ENCODE results near the gene TCEANC2. TPM values are rescaled to one million over a fixed set of nuclear protein-coding genes. Genes with fewer than 3 reads are reported as not detected.
"Not testable (repeated sequence)": the region's sequence is repeated elsewhere in the genome, so short reads cannot be mapped to it uniquely, and the experiment has no call there.

The TCEANC2 gene
- total RNA-seq (2021), result 3.8 and 4.2 TPM in 2 replicates
- Bru-seq, nascent RNA, result percentile 47 among the genes with signal in this experiment
- BruChase-seq, experiment 1, labeled RNA remaining after a 2-hour chase, result percentile 46 among the genes with signal in this experiment
- percentile 47 among the genes with signal in this experiment for BruChase-seq, experiment 2, labeled RNA remaining after a 6-hour chase
- long read RNA-seq, full-length matches to known transcripts, result 6 of 7 reads
- long read RNA-seq, partial matches to known transcripts, result 0 of 7 reads
- long read RNA-seq, other reads (novel, unspliced or antisense), result 1 of 7 reads

GRCh38 chr1:54052934-54053744 is at the start of gene TCEANC2, which contains the start of gene TMEM59:
Gene TCEANC2, plus strand, starts transcription at chr1:54053608. Its CDS starts 815 bp downstream, at chr1:54054423.
Gene TMEM59, minus strand, starts transcription at chr1:54053204. Its CDS starts 16 bp downstream, at chr1:54053188.
- peak within 1 kb of the TSS; percentile 83 for H3K4me3 ChIP-seq (ENCODE audit: low read depth, low read length, poor library complexity, severe bottlenecking)
- POLR2A ChIA-PET (ENCODE audit: low non-redundant PET), result interaction anchor here (0.7 kb wide), 1 partner anchor 749 kb away, joined by 3 read pairs; no protein-coding TSS in a partner anchor
- BruUV-seq (replicated peaks), result TSS peak; percentile 66
- no peaks in the 10 kb centered on the region for H3K36me3 ChIP-seq (ENCODE audit: insufficient read depth, low read length, poor library complexity, severe bottlenecking)
- CTCF ChIA-PET, result interaction anchor here (0.6 kb wide), 1 partner anchor 511 kb away, joined by 4 read pairs; no protein-coding TSS in a partner anchor
- H3K27me3 ChIP-seq (replicated peaks; ENCODE audit: insufficient read depth, low read depth, low read length, poor library complexity), result no peaks in the 10 kb centered on the region
- H3K4me1 ChIP-seq (ENCODE audit: insufficient read depth, low read length, poor library complexity, severe bottlenecking), result peaks cover 9% of the 10 kb centered on the region
- TF ChIP-seq, protein P1, sequence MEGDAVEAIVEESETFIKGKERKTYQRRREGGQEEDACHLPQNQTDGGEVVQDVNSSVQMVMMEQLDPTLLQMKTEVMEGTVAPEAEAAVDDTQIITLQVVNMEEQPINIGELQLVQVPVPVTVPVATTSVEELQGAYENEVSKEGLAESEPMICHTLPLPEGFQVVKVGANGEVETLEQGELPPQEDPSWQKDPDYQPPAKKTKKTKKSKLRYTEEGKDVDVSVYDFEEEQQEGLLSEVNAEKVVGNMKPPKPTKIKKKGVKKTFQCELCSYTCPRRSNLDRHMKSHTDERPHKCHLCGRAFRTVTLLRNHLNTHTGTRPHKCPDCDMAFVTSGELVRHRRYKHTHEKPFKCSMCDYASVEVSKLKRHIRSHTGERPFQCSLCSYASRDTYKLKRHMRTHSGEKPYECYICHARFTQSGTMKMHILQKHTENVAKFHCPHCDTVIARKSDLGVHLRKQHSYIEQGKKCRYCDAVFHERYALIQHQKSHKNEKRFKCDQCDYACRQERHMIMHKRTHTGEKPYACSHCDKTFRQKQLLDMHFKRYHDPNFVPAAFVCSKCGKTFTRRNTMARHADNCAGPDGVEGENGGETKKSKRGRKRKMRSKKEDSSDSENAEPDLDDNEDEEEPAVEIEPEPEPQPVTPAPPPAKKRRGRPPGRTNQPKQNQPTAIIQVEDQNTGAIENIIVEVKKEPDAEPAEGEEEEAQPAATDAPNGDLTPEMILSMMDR (conservative IDR thresholded peaks at IDR 0.05; ENCODE audit: low read depth, low read length), result no peak
- no peak for TF ChIP-seq EZH2 (IDR thresholded peaks at IDR 0.05; ENCODE audit: borderline replicate concordance, low read depth, low read length, poor library complexity, severe bottlenecking)
- H3K9me3 ChIP-seq (ENCODE audit: low read depth, low read length, poor library complexity, severe bottlenecking), result no peaks in the 10 kb centered on the region
- peak within 1 kb of the TSS; percentile 80 for H3K27ac ChIP-seq (ENCODE audit: low read depth, low read length, poor library complexity, severe bottlenecking)
- intact Hi-C loops (cut with micrococcal nuclease; ENCODE audit: unreplicated experiment), result no loop called here
- peak; percentile 98 for DNase-seq (ENCODE audit: low spot score)

DNA sequence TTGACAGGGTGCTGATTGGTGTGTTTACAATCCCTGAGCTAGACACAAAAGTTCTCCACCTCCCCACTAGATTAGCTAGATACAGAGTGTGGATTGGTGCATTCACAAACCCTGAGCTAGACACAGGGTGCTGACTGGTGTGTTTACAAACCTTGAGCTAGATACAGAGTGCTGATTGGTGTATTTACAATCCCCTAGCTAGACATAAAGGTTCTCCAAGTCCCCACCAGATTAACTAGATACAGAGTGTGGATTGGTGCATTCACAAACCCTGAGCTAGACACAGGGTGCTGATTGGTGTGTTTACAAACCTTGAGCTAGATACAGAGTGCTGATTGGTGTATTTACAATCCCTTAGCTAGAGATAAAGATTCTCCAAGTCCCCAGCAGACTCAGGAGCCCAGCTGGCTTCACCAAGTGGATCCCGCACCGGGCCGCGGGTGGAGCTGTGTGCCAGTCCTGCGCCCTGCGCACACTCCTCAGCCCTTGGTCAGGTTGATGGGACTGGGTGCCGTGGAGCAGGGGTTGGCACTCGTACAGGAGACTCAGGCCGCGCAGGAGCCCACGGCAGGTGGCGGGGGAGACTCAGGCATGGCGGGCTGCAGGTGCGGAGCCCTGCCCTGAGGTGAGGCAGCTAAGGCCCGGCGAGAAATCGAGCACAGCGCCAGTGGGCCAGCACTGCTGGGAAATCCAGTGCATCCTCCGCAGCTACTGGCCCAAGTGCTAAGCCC is 49.5 kb upstream of the TCEANC2 start:
- H3K36me3 ChIP-seq (ENCODE audit: insufficient read depth, low read length, poor library complexity, severe bottlenecking); DNase-seq (ENCODE audit: low spot score); intact Hi-C loops (cut with micrococcal nuclease; ENCODE audit: unreplicated experiment); H3K4me3 ChIP-seq (ENCODE audit: low read depth, low read length, poor library complexity, severe bottlenecking); H3K9me3 ChIP-seq (ENCODE audit: low read depth, low read length, poor library complexity, severe bottlenecking); H3K27ac ChIP-seq (ENCODE audit: low read depth, low read length, poor library complexity, severe bottlenecking); POLR2A ChIA-PET (ENCODE audit: low non-redundant PET); CTCF ChIA-PET; H3K4me1 ChIP-seq (ENCODE audit: insufficient read depth, low read length, poor library complexity, severe bottlenecking); BruUV-seq (replicated peaks); H3K27me3 ChIP-seq (replicated peaks; ENCODE audit: insufficient read depth, low read depth, low read length, poor library complexity): not testable (repeated sequence)

DNA sequence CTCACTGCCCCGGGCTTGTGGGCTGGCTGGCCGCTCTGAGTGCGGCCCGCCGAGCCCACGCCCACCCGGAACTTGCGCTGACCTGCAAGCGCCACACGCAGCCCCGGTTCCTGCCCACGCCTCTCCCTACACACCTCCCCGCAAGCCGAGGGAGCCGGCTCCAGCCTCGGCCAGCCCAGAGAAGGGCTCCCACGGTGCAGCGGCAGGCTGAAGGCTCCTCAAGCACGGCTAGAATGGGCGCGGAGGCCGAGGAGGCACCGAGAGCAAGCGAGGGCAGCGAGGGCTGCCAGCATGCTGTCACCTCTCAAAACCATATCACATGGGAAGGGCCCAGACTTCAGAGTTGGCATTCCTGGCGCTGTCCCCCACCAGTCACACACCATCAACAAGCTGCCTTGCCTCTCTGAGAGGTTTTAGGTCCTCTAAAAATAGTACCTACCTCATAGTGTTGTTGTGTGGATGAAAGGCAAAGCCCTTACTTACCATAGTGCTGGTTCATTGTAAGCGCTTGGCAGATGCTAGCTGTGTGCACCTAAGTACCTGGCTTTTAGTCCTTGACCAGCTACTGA is 48.8 kb upstream of the TCEANC2 start:
- H3K27me3 ChIP-seq (replicated peaks; ENCODE audit: insufficient read depth, low read depth, low read length, poor library complexity), result no peaks in the 10 kb centered on the region
- no peak overlapping the region for H3K4me3 ChIP-seq (ENCODE audit: low read depth, low read length, poor library complexity, severe bottlenecking)
- no peak overlapping the region for H3K27ac ChIP-seq (ENCODE audit: low read depth, low read length, poor library complexity, severe bottlenecking)
- H3K36me3 ChIP-seq (ENCODE audit: insufficient read depth, low read length, poor library complexity, severe bottlenecking), result no peaks in the 10 kb centered on the region
- H3K9me3 ChIP-seq (ENCODE audit: low read depth, low read length, poor library complexity, severe bottlenecking), result no peaks in the 10 kb centered on the region
- BruUV-seq (replicated peaks), result no TSS peak
- H3K4me1 ChIP-seq (ENCODE audit: insufficient read depth, low read length, poor library complexity, severe bottlenecking), result no peaks in the 10 kb centered on the region
- no peak for DNase-seq (ENCODE audit: low spot score)
- TF ChIP-seq EZH2 (IDR thresholded peaks at IDR 0.05; ENCODE audit: borderline replicate concordance, low read depth, low read length, poor library complexity, severe bottlenecking), result no peak
- TF ChIP-seq, protein P1 (conservative IDR thresholded peaks at IDR 0.05; ENCODE audit: low read depth, low read length), result no peak
- intact Hi-C loops (cut with micrococcal nuclease; ENCODE audit: unreplicated experiment), result no loop called here
- ChIA-PET CTCF (no interaction called here), POLR2A (ENCODE audit: low non-redundant PET) (no interaction called here)

All from A673 (cell line).